SU-DHL-6 (cell line): ENCODE measurements around the gene TMEM208.
A peak's percentile ranks its signal among the peaks of the same experiment; 100 is the strongest.

ENCODE experiments used
- H2AFZ ChIP-seq: fragments of 200-600 bp; sonication (generic); 2 replicates; pipeline ENCODE4 v1.6.1; 2014; ENCODE audit warnings: low read depth, mild to moderate bottlenecking, moderate library complexity, mixed read lengths, antibody characterized with exemption, low read length; ENCODE audit not compliant: severe bottlenecking
- H3F3A ChIP-seq: fragments of 200-600 bp; shearing (Covaris generic); 2 replicates; pipeline ENCODE4 v1.6.0; 2016; ENCODE audit warnings: antibody characterized with exemption, mild to moderate bottlenecking; ENCODE audit not compliant: insufficient read depth
- H3K27ac ChIP-seq: fragments of 200-600 bp; sonication (generic); 2 replicates; pipeline ENCODE4 v1.5.1; 2016; ENCODE audit warnings: low read depth, mild to moderate bottlenecking, low read length, moderate library complexity, mixed read lengths
- H3K27me3 ChIP-seq: fragments of 200-600 bp; sonication (generic), shearing (Covaris generic); 2 replicates; pipeline ENCODE4 v1.6.0; 2014; ENCODE audit warnings: mild to moderate bottlenecking, low read length
- H3K36me3 ChIP-seq: fragments of 200-600 bp; sonication (generic); 2 replicates; pipeline ENCODE4 v1.6.1; 2014; ENCODE audit warnings: mild to moderate bottlenecking, low read length, mixed read lengths
- H3K4me2 ChIP-seq: fragments of 300-600, 200-600 bp; shearing (Covaris generic), sonication (generic); 2 replicates; pipeline ENCODE4 v1.6.0; 2014; ENCODE audit warnings: low read length, low read depth, mild to moderate bottlenecking; ENCODE audit not compliant: poor library complexity, severe bottlenecking
- H3K4me3 ChIP-seq: fragments of 200-600 bp; sonication (generic); 2 replicates; pipeline ENCODE4 v1.5.1; 2014; ENCODE audit warnings: antibody characterized with exemption, low read length, mild to moderate bottlenecking, mixed read lengths; ENCODE audit not compliant: insufficient read depth, poor library complexity, severe bottlenecking
- H3K79me2 ChIP-seq: fragments of 200-600 bp; sonication (generic); 2 replicates; pipeline ENCODE4 v1.6.1; 2014; ENCODE audit warnings: mild to moderate bottlenecking, low read length, moderate library complexity; ENCODE audit not compliant: insufficient read depth
- H3K9ac ChIP-seq: fragments of 200-600 bp; sonication (generic); 2 replicates; pipeline ENCODE4 v1.7.0; 2014; ENCODE audit warnings: mild to moderate bottlenecking, low read length
- H3K9me2 ChIP-seq: fragments of 200-600 bp; sonication (generic); replicated peaks from 2 replicates; pipeline ENCODE4 v1.6.1; 2014; ENCODE audit warnings: low read length; ENCODE audit not compliant: insufficient read depth
- H3K9me3 ChIP-seq: fragments of 200-600 bp; sonication (generic); 2 replicates; pipeline ENCODE4 v1.6.1; 2014; ENCODE audit warnings: low read length, mixed read lengths; ENCODE audit not compliant: insufficient read depth
- H4K20me1 ChIP-seq: fragments of 200-600 bp; sonication (generic); 2 replicates; pipeline ENCODE4 v1.6.1; 2014; ENCODE audit warnings: low read depth, mild to moderate bottlenecking, antibody characterized with exemption, low read length, moderate library complexity, mixed read lengths
- EZH2phosphoT487 ChIP-seq: fragments of 200-600 bp; sonication (generic), shearing (Covaris generic); conservative IDR thresholded peaks from 2 replicates; pipeline ENCODE4 v1.6.1; 2018; ENCODE audit warnings: mild to moderate bottlenecking, antibody characterized with exemption, low read length, moderate library complexity, mixed read lengths
- TF ChIP-seq, protein P1 (sequence below): fragments of 200-600 bp; sonication (generic); IDR thresholded peaks from one replicate; pipeline ENCODE4 v1.5.1; 2017; ENCODE audit warnings: antibody characterized with exemption, mild to moderate bottlenecking, low read length, moderate library complexity; ENCODE audit not compliant: insufficient read depth, poor library complexity, severe bottlenecking

TMEM208 gene

GRCh38 chr16:67190448-67191399 is 36.2 kb upstream of the TMEM208 start:
- no peaks in the 10 kb centered on the region for H3K27me3 ChIP-seq
- H3K4me3 ChIP-seq: no peak overlapping the region
- no peaks in the 10 kb centered on the region for H3K9me2 ChIP-seq
- H3K9ac ChIP-seq: no peak overlapping the region
- no peaks in the 10 kb centered on the region for H3K9me3 ChIP-seq
- H3K79me2 ChIP-seq: peaks cover 24% of the 10 kb centered on the region
- no peak overlapping the region for H3K27ac ChIP-seq
- no peaks in the 10 kb centered on the region for H3K36me3 ChIP-seq
- H3K4me2 ChIP-seq: no peak overlapping the region
- H2AFZ ChIP-seq: peak overlapping the region; percentile 66
- TF ChIP-seq, protein P1, sequence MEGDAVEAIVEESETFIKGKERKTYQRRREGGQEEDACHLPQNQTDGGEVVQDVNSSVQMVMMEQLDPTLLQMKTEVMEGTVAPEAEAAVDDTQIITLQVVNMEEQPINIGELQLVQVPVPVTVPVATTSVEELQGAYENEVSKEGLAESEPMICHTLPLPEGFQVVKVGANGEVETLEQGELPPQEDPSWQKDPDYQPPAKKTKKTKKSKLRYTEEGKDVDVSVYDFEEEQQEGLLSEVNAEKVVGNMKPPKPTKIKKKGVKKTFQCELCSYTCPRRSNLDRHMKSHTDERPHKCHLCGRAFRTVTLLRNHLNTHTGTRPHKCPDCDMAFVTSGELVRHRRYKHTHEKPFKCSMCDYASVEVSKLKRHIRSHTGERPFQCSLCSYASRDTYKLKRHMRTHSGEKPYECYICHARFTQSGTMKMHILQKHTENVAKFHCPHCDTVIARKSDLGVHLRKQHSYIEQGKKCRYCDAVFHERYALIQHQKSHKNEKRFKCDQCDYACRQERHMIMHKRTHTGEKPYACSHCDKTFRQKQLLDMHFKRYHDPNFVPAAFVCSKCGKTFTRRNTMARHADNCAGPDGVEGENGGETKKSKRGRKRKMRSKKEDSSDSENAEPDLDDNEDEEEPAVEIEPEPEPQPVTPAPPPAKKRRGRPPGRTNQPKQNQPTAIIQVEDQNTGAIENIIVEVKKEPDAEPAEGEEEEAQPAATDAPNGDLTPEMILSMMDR: no peak
- no peak for TF ChIP-seq EZH2phosphoT487
- no peaks in the 10 kb centered on the region for H4K20me1 ChIP-seq
- H3F3A ChIP-seq: no peaks in the 10 kb centered on the region

DNA sequence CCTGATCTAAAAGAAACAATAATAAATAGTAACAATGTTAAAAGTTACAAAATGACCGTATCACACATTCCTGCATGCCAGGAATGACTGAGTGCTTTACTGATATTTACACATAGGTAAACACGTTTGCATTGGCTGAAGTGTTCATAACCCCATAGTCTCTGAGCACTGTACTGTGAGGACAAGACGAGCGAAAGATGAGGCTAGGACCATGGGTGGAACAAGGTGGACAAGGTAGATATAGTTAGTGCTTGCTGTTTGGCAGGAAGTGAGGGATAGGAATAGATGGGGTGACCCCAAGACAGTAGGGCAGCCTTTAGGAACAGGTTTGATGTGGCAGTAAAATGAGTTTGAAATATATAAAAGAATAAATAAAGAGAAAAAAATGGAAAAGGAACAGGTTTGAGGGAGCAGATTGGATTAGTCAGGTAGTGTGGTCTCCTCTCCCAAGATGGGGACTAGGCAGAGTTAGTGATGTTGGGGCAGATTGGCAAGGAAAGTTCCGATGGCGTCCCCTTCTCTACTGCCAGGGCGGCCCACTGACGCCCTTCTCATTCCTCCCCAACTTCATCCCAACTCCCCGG is 35.4 kb upstream of the TMEM208 start:
- H3K27me3 ChIP-seq: no peaks in the 10 kb centered on the region

DNA sequence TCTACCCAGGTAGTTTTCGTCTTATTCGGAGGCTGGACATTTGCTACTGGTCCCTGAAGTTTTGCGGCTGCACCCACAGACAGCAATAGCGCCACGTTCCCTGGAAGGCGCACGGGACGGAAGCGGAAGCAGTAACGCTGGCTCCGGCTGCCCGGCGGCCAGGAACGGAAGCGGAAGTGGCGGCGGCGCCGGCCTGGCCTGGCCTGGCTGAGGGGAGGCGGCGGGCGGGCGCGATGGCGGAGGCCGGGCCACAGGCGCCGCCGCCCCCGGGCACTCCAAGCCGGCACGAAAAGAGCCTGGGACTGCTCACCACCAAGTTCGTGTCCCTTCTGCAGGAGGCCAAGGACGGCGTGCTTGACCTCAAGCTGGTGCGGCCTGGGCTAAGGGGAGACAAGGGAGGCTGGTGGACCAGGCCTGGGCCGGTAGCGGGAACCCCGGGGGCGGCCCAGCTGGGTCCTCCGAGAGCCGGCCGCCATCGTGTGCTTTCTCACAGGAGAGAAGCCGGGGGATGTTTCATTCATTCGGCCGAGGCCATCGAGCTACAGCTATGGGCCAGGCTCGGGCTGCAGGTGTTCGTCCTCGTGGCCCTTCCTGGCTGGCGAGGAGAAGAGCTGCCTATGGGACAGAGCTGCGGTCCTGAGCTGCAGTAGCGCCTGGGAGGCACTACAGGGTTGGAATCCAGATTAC is 34.8 kb upstream of the TMEM208 start, which contains the start of gene E2F4:
Gene E2F4, plus strand, starts transcription at position 161 of the 687 bp plus-strand sequence. Its CDS starts 73 bp downstream, at position 234.
- Histone ChIP-seq H2AFZ (peak within 1 kb of the TSS; percentile 66), H3K9ac (peak within 1 kb of the TSS; percentile 94), H3F3A (no peaks in the 10 kb centered on the region), H3K27me3 (no peaks in the 10 kb centered on the region), H3K9me3 (no peaks in the 10 kb centered on the region), H3K4me2 (peak within 1 kb of the TSS; percentile 92), H4K20me1 (no peaks in the 10 kb centered on the region), H3K79me2 (peaks cover 24% of the 10 kb centered on the region), H3K27ac (peak within 1 kb of the TSS; percentile 31; the same call in 1 of the 2 replicates), H3K36me3 (no peaks in the 10 kb centered on the region), H3K9me2 (no peaks in the 10 kb centered on the region), H3K4me3 (peak within 1 kb of the TSS; percentile 92)
- TF ChIP-seq, protein P1: no peak
- no peak for TF ChIP-seq EZH2phosphoT487

More for the DNA sequence above, 35.4 kb upstream of the TMEM208 start:
- H3K4me2 ChIP-seq: peak overlapping the region; percentile 52
- H2AFZ ChIP-seq: peak overlapping the region; percentile 66
- H3K4me3 ChIP-seq: no peak overlapping the region
- H3K9me3 ChIP-seq: no peaks in the 10 kb centered on the region
- no peak for TF ChIP-seq EZH2phosphoT487
- TF ChIP-seq, protein P1: no peak
- peaks cover 24% of the 10 kb centered on the region for H3K79me2 ChIP-seq
- H3K9ac ChIP-seq: peak overlapping the region; percentile 94
- no peak overlapping the region for H3K27ac ChIP-seq
- no peaks in the 10 kb centered on the region for H3K9me2 ChIP-seq
- no peaks in the 10 kb centered on the region for H3K36me3 ChIP-seq
- H4K20me1 ChIP-seq: no peaks in the 10 kb centered on the region
- H3F3A ChIP-seq: no peaks in the 10 kb centered on the region
